Activated T-cell treated with anti-CD3 and anti-CD28 coated beads, Interleukin-2, amount 50 U/mL, for 72 hours (primary cell): ENCODE results near the gene KLHL35. TPM values are rescaled to one million over a fixed set of nuclear protein-coding genes. Genes with fewer than 3 reads are reported as not detected.

Experiments used
- ATAC-seq, 2 donors: fragments of 150-1000 bp; cut with Tn5 transposase; replicated peaks in 1 of 2; 2 replicates each; pipeline ENCODE4 v1.10.0; 2021; ENCODE audit warnings: moderate library complexity in 2 of 2, mild to moderate bottlenecking in 1 of 2
- DNase-seq, 2 donors: peaks; one replicate each; pipeline ENCODE4 v3.0.0; 2021 to 2022; ENCODE audit warnings: mixed read lengths in 1 of 2
- H3K27ac Mint-ChIP-seq: one replicate; pipeline ENCODE4 v1.8.0; 2022; ENCODE audit warnings: mild to moderate bottlenecking, moderate library complexity, mixed read lengths
- H3K27me3 Mint-ChIP-seq: one replicate; pipeline ENCODE4 v1.8.0; 2022; ENCODE audit warnings: low read depth, mixed read lengths
- H3K36me3 Mint-ChIP-seq, 2 donors: one replicate each; pipeline ENCODE4 v1.8.0; 2022; ENCODE audit warnings: mixed read lengths in 2 of 2, mild to moderate bottlenecking in 1 of 2; ENCODE audit not compliant: insufficient read depth in 2 of 2
- H3K4me1 Mint-ChIP-seq: one replicate; pipeline ENCODE4 v1.8.0; 2022; ENCODE audit warnings: low read depth, mixed read lengths
- H3K4me3 Mint-ChIP-seq, 2 donors: one replicate each; pipeline ENCODE4 v1.8.0; 2022; ENCODE audit warnings: mild to moderate bottlenecking in 2 of 2, mixed read lengths in 2 of 2, moderate library complexity in 2 of 2
- H3K9me3 Mint-ChIP-seq, 2 donors: one replicate each; pipeline ENCODE4 v1.8.0; 2022; ENCODE audit warnings: mixed read lengths in 2 of 2
- total RNA-seq, 2 donors: library from RNA; stranded (reverse); gene quantifications; one replicate each; pipeline ENCODE4 v1.2.3, GENCODE V29; 2022

The KLHL35 gene
- total RNA-seq, 2 donors from 2014 or later: 0.93 to 1.2 TPM

DNA sequence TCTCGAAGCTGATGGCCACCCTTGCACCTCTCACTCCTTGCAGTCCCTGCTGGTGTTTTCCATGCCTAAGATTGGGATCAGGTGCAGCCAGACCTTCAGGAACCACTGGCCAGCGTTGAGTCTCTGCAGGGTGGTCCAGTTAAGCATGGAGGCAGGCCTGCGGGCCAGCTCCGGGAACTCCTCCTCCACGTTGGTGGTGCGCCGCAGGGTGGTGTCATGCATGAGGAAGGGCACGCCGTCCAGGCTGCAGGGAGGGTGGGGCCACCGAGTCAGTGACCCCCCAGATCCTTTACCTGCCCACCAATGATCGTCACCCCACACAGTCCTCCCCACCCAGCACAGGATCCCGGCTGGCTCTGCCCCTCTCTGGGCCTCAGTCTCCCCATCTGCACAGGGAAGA, 10.0 kb upstream of the KLHL35 start:
- Mint-ChIP-seq H3K36me3 (no peaks in the 10 kb centered on the region), H3K4me1 (no peaks in the 10 kb centered on the region), H3K9me3 (no peaks in the 10 kb centered on the region), H3K4me3 (no peak overlapping the region), H3K27ac (no peak overlapping the region), H3K27me3 (no peaks in the 10 kb centered on the region)
- DNase-seq: no peak
- ATAC-seq: no peak

DNA sequence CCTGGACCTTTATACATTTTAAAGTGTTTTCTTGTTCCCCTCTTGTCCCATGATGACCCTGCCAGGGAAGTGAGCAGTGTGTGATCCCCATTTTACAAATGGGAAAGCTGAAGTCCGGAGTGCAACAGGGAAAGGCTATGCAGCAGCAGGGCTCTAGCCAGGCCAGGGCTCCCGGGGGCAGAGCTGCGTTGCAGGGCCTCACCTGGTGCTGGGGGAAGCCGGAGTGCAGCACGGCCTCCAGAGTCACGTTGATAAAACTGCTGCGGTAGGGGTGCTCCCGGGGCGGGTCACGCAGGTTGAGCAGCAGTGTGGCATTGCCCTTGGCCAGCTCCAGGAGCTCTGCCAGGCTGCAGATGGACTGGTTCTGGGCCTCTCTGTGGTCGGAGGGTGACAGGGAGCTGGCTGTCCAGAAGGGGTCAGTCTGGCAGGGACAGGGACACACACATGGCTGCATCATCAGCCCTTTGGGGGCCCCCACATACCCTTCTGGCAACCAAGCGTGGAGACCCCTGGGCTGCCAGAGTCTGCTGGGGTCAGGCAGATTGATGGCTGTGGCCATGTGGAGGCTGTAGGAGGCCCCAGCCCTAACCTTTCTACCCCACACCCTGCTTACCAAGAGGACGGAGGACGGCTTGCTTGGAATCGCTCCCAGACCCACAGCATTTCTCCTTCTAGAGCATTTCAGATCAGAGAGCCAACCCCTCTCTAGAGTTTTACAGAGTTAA, 9.3 kb upstream of the KLHL35 start:
- no peaks in the 10 kb centered on the region for H3K36me3 Mint-ChIP-seq
- no peak overlapping the region for H3K27ac Mint-ChIP-seq
- H3K27me3 Mint-ChIP-seq: no peaks in the 10 kb centered on the region
- no peaks in the 10 kb centered on the region for H3K4me1 Mint-ChIP-seq
- no peaks in the 10 kb centered on the region for H3K9me3 Mint-ChIP-seq
- DNase-seq (no peak), ATAC-seq (no peak)
- no peak overlapping the region for H3K4me3 Mint-ChIP-seq

DNA sequence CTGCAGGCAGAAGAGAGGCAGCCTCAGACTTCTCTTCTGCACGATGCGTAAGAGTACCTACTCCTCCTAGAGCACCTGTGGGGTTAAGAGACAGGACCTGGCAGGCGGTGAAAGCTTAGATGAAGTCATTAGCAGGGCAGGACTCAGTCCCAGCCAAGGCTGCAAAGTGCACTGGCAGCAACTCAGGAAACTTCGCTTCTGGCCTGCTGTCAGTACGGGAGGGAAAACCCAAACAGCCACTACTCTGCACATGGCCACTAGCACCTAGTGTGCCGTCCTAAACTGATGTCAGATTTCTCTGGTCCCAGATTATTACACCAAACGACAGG, 8.8 kb upstream of the KLHL35 start:
- no peak for ATAC-seq
- Mint-ChIP-seq H3K4me3 (no peak overlapping the region), H3K27me3 (no peaks in the 10 kb centered on the region), H3K36me3 (no peaks in the 10 kb centered on the region), H3K9me3 (no peaks in the 10 kb centered on the region), H3K27ac (no peak overlapping the region), H3K4me1 (no peaks in the 10 kb centered on the region)
- DNase-seq: no peak

DNA sequence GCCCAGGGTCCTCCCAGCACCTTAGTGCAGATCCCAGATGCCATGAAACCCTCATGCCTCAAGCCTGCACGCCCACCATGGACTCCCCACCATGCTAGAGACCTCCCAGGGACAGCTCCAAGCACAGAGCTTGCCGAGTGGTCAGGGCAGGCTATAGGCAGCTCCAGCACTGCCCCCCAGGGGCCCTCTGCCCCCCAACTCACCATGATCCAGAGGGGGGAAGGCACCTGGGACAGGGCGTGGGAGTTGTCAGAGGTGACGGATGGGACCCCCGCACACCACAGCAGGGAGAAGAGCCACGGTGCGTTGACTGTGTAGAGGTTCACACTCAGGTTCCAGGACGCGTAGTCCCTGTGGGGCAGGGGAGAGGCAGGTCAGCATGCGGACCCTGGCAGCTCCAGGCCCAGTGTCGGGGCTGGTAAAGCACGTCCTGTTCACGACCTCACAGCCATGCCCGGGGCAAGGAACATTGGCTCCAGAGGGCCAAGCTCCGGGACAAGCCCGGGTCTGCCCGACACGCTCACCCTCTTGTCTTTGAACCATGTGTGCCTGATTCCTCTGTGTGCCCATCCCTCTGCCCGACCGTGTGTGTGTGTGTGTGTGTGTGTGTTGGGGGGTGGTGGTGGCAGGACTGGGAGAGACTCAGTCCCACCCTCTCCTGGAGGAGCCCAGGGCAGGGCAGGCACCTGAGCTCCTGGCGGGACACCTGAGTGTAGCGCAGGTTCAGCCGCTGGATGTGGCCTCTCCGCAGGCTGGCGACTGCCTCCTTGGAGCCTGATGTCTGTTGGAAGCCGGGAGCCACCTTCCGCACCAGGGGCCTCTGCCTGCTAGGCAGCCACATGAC, 8.2 kb upstream of the KLHL35 start:
- Mint-ChIP-seq H3K4me3 (no peak overlapping the region), H3K27ac (no peak overlapping the region), H3K27me3 (no peaks in the 10 kb centered on the region), H3K9me3 (no peaks in the 10 kb centered on the region), H3K36me3 (no peaks in the 10 kb centered on the region), H3K4me1 (no peaks in the 10 kb centered on the region)
- ATAC-seq: no peak
- no peak for DNase-seq

DNA sequence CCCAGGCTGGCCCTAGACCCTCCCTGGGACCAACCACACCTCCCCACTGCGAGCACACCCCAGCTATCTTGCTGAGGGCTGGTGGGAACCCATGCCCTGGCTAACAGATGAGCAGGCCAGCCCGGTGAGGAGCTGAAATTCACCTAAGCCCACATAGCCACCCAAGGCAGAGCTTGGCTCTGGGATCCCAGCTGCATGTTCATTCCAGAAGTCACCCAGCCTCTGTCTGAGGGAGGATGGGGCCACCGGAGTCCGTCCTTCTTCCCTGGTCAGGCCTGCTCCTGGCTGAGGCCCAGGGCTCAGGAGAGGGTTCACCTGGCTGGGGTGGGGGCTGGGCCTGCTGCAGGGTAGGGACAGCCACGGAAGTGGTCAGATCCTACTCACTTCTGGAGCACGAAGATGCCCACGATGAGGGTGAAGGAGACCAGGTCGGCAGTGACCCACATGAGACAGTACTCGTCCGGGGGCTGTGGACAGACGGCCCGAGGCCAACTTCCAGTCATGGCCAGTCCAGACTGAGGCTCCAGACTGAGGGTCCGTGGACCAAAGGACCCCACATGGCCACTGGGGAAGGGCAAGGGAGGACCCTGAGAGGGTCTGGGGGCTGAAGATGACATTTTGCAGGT, 6.6 kb upstream of the KLHL35 start:
- ATAC-seq (no peak), DNase-seq (no peak)
- no peaks in the 10 kb centered on the region for H3K36me3 Mint-ChIP-seq
- H3K4me1 Mint-ChIP-seq: no peaks in the 10 kb centered on the region
- no peak overlapping the region for H3K27ac Mint-ChIP-seq
- H3K27me3 Mint-ChIP-seq: no peaks in the 10 kb centered on the region
- H3K4me3 Mint-ChIP-seq: no peak overlapping the region
- no peaks in the 10 kb centered on the region for H3K9me3 Mint-ChIP-seq

DNA sequence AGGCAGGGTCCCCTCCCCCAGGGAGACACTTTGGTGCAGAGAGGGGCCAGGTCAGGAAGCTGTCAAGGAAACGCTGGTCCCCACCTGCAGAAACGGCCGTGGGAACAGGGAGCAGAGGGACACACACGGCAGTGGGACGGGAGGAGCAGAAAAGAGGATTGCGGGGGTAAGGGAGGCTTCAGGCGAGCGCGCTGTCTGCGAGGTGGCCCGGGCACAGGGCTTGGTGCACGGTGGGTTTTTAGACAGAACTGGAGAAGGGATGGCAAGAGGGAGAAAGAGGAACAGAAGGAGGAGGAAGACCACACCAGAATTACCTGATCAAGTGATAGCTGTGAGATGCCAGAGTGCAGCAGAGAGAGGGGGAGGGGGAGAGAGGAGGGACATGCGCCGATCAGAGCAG, 6.0 kb upstream of the KLHL35 start:
- no peak for ATAC-seq
- no peaks in the 10 kb centered on the region for H3K9me3 Mint-ChIP-seq
- H3K27ac Mint-ChIP-seq: no peak overlapping the region
- no peaks in the 10 kb centered on the region for H3K36me3 Mint-ChIP-seq
- H3K4me3 Mint-ChIP-seq: no peak overlapping the region
- no peaks in the 10 kb centered on the region for H3K27me3 Mint-ChIP-seq
- no peak for DNase-seq
- H3K4me1 Mint-ChIP-seq: no peaks in the 10 kb centered on the region

DNA sequence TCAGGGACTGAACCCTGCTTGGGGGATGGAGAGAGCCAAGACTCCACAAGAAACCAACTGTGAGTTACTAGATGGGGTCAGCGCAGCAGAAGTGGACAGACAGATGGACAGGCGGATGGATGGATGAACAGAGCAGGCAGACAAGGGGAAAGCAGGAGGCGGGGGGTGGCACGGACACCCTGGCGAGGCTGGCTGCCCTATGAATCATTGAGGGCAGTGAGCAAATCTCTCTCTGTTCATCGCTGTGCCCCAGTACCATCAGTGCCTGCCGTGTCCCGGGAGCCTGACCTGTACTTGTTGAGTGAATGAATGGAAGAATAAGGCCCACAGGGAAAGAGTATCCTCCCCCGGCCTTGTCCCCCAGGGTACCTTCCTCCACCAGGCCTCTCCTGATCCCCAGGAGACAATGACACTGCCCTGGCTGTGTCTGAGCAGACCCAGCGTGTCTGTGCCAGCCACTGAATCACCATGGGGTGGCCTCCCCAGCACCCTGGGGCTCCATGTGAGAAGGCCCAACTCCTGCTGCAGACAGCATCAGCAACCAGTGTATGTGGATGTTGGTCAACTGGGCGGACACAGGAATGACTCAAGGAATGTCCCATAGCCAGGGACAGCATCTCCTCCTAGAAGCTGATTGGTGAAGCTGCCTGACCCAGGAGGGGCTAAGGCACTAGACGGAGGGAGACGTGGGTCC, 5.1 kb upstream of the KLHL35 start:
- Mint-ChIP-seq H3K4me1 (no peaks in the 10 kb centered on the region), H3K27me3 (peaks cover 5% of the 10 kb centered on the region), H3K9me3 (no peaks in the 10 kb centered on the region), H3K36me3 (no peaks in the 10 kb centered on the region), H3K4me3 (no peak overlapping the region), H3K27ac (no peak overlapping the region)
- ATAC-seq: no peak
- no peak for DNase-seq

DNA sequence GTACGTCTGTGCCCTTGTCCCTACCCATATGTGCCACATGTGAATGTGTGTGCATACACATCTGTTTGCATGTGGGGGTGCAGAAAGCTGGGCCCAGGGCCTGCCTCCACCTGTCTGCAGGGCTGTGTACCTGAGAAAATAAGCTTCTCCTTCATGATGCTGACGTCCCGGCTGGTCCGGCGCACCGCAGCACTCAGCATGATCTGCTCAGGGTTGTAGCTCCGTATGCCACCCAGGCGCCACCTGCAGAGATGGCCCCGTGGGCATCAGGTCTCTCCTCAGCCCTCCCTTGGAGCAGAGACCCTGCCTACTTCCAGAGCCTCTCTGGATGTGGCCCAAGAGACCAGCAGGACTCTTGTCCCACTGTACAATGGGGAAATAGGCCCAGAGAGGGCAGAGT, 3.8 kb upstream of the KLHL35 start:
- Mint-ChIP-seq H3K9me3 (no peaks in the 10 kb centered on the region), H3K4me1 (no peaks in the 10 kb centered on the region), H3K36me3 (no peaks in the 10 kb centered on the region), H3K4me3 (no peak overlapping the region), H3K27ac (no peak overlapping the region), H3K27me3 (peaks cover 18% of the 10 kb centered on the region)
- ATAC-seq (no peak), DNase-seq (no peak)

DNA sequence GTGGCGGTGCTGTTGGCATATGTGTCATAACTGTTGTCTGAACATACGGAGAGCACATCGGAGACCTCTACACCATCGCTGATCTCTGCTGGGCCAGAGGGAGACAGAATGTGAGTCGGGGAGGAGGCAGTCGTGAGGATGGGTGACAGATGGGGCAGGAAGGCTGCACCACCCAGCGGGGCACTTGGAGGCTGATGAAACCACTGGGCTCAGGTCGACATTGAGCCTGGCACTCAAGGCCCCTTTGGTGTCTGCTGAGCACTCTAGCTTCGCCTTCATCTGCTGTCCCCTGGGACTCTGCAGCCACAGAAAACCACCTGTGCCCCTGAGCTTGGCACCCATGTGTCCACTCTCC, 2.5 kb upstream of the KLHL35 start:
- peaks cover 2 to 3% of the 10 kb centered on the region in 2 donors for H3K36me3 Mint-ChIP-seq
- DNase-seq (no peak), ATAC-seq (no peak)
- no peak overlapping the region for H3K27ac Mint-ChIP-seq
- H3K4me3 Mint-ChIP-seq: no peak overlapping the region
- H3K4me1 Mint-ChIP-seq: peaks cover 4% of the 10 kb centered on the region
- H3K9me3 Mint-ChIP-seq: no peaks in the 10 kb centered on the region
- H3K27me3 Mint-ChIP-seq: peaks cover 31% of the 10 kb centered on the region

DNA sequence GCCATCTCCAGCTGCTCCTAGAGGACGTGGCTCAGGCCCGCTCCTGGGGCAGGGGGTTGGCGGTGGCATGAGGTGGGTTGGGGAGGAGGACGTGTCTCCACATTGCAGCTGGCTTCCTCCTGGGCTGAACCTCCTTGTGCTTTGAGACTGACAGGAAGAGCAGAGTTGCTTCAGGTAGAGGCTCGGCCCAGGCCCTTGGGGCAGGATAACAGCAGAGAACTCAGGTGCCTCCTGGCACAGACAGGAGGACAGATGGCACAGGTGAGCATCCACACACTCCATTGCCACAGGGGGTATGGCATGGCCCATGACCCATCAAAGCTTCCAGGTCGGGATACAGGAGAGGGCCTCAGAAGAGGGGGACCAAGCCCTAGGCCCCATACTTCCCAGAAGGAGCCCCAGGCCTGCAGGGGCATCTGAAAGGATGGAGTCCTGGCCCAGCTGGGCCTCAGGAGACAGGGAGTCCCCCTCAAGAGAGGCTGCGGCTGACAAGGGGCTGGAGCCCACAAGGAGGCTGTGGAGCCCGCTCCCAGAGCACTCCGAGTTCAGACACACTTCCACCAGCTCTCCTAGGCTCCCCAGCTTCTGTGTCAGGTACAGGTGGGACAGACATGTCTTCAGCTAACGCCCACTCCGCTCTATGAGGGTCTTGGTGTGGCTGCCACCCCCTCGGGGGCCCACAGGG, 2.0 kb upstream of the KLHL35 start:
- peaks cover 5% of the 10 kb centered on the region for H3K4me1 Mint-ChIP-seq
- H3K27me3 Mint-ChIP-seq: peaks cover 33% of the 10 kb centered on the region
- H3K9me3 Mint-ChIP-seq: no peaks in the 10 kb centered on the region
- no peak for ATAC-seq
- no peak overlapping the region for H3K27ac Mint-ChIP-seq
- H3K4me3 Mint-ChIP-seq: no peak overlapping the region
- H3K36me3 Mint-ChIP-seq: peaks cover 3% of the 10 kb centered on the region in 2 donors
- no peak for DNase-seq

DNA sequence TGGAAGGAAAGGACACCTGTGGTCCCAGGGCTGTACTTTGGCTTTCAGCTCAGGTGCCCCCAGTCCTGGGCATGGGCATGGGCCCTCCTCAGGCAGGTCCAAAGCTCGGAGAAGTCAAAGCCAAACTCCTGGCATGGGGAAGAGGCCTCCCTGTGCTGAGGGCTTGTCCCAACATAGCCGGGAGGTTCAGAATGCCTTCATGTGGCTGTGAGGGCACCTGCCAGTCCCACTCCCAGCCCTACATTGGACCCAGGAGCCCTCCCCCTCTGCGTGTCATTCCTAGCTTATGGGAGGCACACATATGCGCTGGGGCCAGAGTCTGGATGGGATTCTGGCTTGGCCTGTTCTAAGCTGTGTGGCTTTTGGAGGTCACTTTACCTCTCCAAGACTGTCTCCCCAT, 1.0 kb upstream of the KLHL35 start:
- Mint-ChIP-seq H3K27ac (no peak overlapping the region), H3K4me3 (no peak overlapping the region), H3K36me3 (peaks cover 6 to 7% of the 10 kb centered on the region in 2 donors), H3K9me3 (peaks cover under 1 to 2% of the 10 kb centered on the region in 2 donors), H3K4me1 (peaks cover 10% of the 10 kb centered on the region), H3K27me3 (peaks cover 39% of the 10 kb centered on the region)
- no peak for ATAC-seq
- no peak for DNase-seq

DNA sequence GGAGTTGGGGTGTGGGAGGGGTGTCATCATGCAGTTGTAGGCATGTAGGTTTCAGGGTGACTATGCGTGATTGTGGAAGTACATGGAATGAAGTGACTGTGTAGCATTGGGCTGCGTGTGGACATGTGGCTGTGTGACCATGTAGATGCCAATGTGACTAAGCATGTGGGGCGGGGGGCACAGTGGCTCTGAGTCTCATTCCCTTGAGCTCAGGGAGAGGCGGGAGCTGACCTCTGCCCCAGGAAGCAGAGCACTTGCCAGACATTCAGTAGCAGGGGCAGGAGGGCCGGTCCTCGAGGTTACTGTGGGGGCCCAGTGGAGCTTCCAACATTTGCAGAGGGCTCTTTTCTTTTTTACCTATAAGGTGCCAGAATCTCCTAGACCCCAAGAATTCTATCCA, 440 bp upstream of the KLHL35 start:
- ATAC-seq (no peak), DNase-seq (no peak)
- H3K4me1 Mint-ChIP-seq: peaks cover 16% of the 10 kb centered on the region
- peaks cover 2% of the 10 kb centered on the region in 2 donors for H3K9me3 Mint-ChIP-seq
- peaks cover 8 to 10% of the 10 kb centered on the region in 2 donors for H3K36me3 Mint-ChIP-seq
- no peak overlapping the region for H3K27ac Mint-ChIP-seq
- no peak overlapping the region for H3K4me3 Mint-ChIP-seq
- peaks cover 44% of the 10 kb centered on the region for H3K27me3 Mint-ChIP-seq
